A549 (cell line): Measurements from ENCODE around the gene ALG14.

Experiments
- CEBPB ChIP-seq, 2 experiments: fragments of >200 bp in 1 of 2; sonication (Bioruptor Twin) in 1 of 2; formaldehyde crosslinking in 1 of 2; IDR thresholded peaks; 2 replicates each; pipeline ENCODE4 v1.6.1; 2012 to 2016
- CHD4 ChIP-seq: fragments of 200-600 bp; sonication (generic); IDR thresholded peaks from 2 replicates; pipeline ENCODE4 v1.6.1; 2016; ENCODE audit warnings: antibody characterized with exemption, mild to moderate bottlenecking, borderline replicate concordance
- CTCF ChIP-seq: fragments of >200 bp; sonication (Bioruptor Twin); formaldehyde crosslinking; IDR thresholded peaks from 3 replicates; pipeline ENCODE4 v1.5.1; 2016
- E2F6 ChIP-seq: IDR thresholded peaks from 2 replicates; pipeline ENCODE4 v1.6.1; 2012; ENCODE audit warnings: low read depth, borderline replicate concordance
- ESRRA ChIP-seq: fragments of 150-350 bp; IDR thresholded peaks from 2 replicates; pipeline ENCODE4 v1.6.1; 2014; ENCODE audit warnings: mild to moderate bottlenecking, low read length, borderline replicate concordance
- GATA3 ChIP-seq: IDR thresholded peaks from 2 replicates; pipeline ENCODE4 v1.6.1; 2012; ENCODE audit warnings: borderline replicate concordance
- HEYL ChIP-seq: fragments of 250-450 bp; sonication (Bioruptor Pico); IDR thresholded peaks from 2 replicates; pipeline ENCODE4 v1.8.0; 2021; ENCODE audit warnings: mild to moderate bottlenecking, moderate library complexity
- MAFK ChIP-seq: fragments of 450-650 bp; IDR thresholded peaks from 2 replicates; pipeline ENCODE4 v1.6.1; 2014; ENCODE audit not compliant: partially characterized antibody
- POLR2A ChIP-seq: IDR thresholded peaks from 2 replicates; pipeline ENCODE4 v1.6.1; 2012; ENCODE audit warnings: mild to moderate bottlenecking, low read length
- REST ChIP-seq: fragments of 200-600 bp; sonication (generic); IDR thresholded peaks from 2 replicates; pipeline ENCODE4 v1.6.1; 2016; ENCODE audit warnings: antibody characterized with exemption, mild to moderate bottlenecking, moderate library complexity
- ZSCAN20 ChIP-seq: fragments of 250-450 bp; sonication (Bioruptor Pico); IDR thresholded peaks from 2 replicates; pipeline ENCODE4 v1.8.0; 2022; ENCODE audit warnings: mild to moderate bottlenecking, moderate library complexity

GRCh38 chr1:95058974-95059373 is 13.8 kb downstream of the ALG14 start:
- no peak for TF ChIP-seq CTCF
- TF ChIP-seq ZSCAN20 (CRISPR knock-in tag), result no peak
- TF ChIP-seq REST, result no peak
- TF ChIP-seq ESRRA, result no peak
- no peak for TF ChIP-seq CHD4
- no peak for TF ChIP-seq E2F6
- TF ChIP-seq CEBPB (IDR thresholded peaks at IDR 0.05), result no peak
- TF ChIP-seq POLR2A, result no peak
- no peak for TF ChIP-seq MAFK
- no peak for TF ChIP-seq HEYL
- no peak for TF ChIP-seq GATA3
